ENCODE results near the gene CRACR2B. TPM values are rescaled to one million over a fixed set of nuclear protein-coding genes. Genes with fewer than 3 reads are reported as not detected.
A peak's percentile ranks its signal among the peaks of the same experiment; 100 is the strongest.

The CRACR2B gene
- total and polyA plus RNA-seq, 11 donors, result 8.8 to 43.5 (median 17.7) TPM

- Histone ChIP-seq H3K4me1 (peaks cover 0 to 13% (median under 1%) of the 10 kb centered on the region in 12 donors), H3K36me3 (peaks cover 0 to 30% (median 0%) of the 10 kb centered on the region in 9 donors), H3K27me3 (peaks cover 0 to 22% (median 7%) of the 10 kb centered on the region in 9 donors), H3K4me3 (peak within 1 kb of the TSS in 6 of 12 donors; percentile 10 to 37 (median 30)), H3K27ac (no peak within 1 kb of the TSS), H3K9me3 (no peaks in the 10 kb centered on the region)
- DNase-seq (peak in 1 of 5 donors; percentile 30), ATAC-seq (peak in 1 of 4 donors; percentile 47)
- TF ChIP-seq POLR2A (IDR thresholded peaks at IDR 0.05) (no peak), CTCF (IDR thresholded peaks at IDR 0.05) (no peak)
- WGBS, 4 donors, result 4 to 40% (median 5%) methylated on average over 4 to 44 of the region's 44 CpGs
- intact Hi-C loops (cut with DNase I), result loop anchor here in 1 of 10 donors (10.0 kb wide), 1 partner anchor 55 kb away; no protein-coding TSS in a partner anchor
These were observed 37.8 kb upstream of the CRACR2B start, which contains the start of gene CEND1 for GRCh38 chr11:789943-790342. CEND1 (minus strand) TSS chr11:790090; CDS start chr11:788576, 1,514 bp downstream.

- intact Hi-C loops (cut with DNase I), result loop anchor here in 1 of 10 donors (10.0 kb wide), 1 partner anchor 56 kb away; no protein-coding TSS in a partner anchor
- ATAC-seq, result no peak
- H3K27ac ChIP-seq, result no peak overlapping the region
- WGBS, 4 donors, result 67 to 69% (median 67%) methylated on average over 15 to 18 of the region's 18 CpGs
- peaks cover 0 to 22% (median 7%) of the 10 kb centered on the region in 9 donors for H3K27me3 ChIP-seq
- DNase-seq, result no peak
- TF ChIP-seq CTCF (IDR thresholded peaks at IDR 0.05), result no peak
- no peak for TF ChIP-seq POLR2A (IDR thresholded peaks at IDR 0.05)
- H3K36me3 ChIP-seq, result peaks cover 0 to 30% (median 0%) of the 10 kb centered on the region in 9 donors
- no peaks in the 10 kb centered on the region for H3K9me3 ChIP-seq
- peaks cover 0 to 23% (median 9%) of the 10 kb centered on the region in 12 donors for H3K4me1 ChIP-seq
- no peak overlapping the region for H3K4me3 ChIP-seq
These were observed 36.8 kb upstream of the CRACR2B start for GRCh38 chr11:790721-791564.

GRCh38 chr11:791658-792534 lies 35.8 kb upstream of the CRACR2B start:
- TF ChIP-seq POLR2A (IDR thresholded peaks at IDR 0.05), result no peak
- TF ChIP-seq CTCF (IDR thresholded peaks at IDR 0.05), result no peak
- Histone ChIP-seq H3K27me3 (peaks cover 0 to 22% (median 7%) of the 10 kb centered on the region in 9 donors), H3K9me3 (no peaks in the 10 kb centered on the region), H3K4me3 (no peak overlapping the region), H3K27ac (no peak overlapping the region), H3K4me1 (peaks cover 5 to 33% (median 17%) of the 10 kb centered on the region in 12 donors), H3K36me3 (peaks cover 0 to 30% (median 0%) of the 10 kb centered on the region in 9 donors)
- WGBS, 4 donors, result 93 to 95% (median 94%) methylated on average over 34 to 49 of the region's 49 CpGs
- ATAC-seq (no peak), DNase-seq (no peak)
- intact Hi-C loops (cut with DNase I), result loop anchor here in 1 of 10 donors (10.0 kb wide), 1 partner anchor 57 kb away; no protein-coding TSS in a partner anchor

All from heart left ventricle (tissue), 16 donors.